Calu3 (cell line): ENCODE measurements around the gene STK17B. TPM values are rescaled to one million over a fixed set of nuclear protein-coding genes. Genes with fewer than 3 reads are reported as not detected.

Source experiments
- BruUV-seq: library from RNA; stranded (reverse); fragments of 400-500 nt; replicated peaks from 2 replicates; lab custom pipeline; 2021; lab: Mats Ljungman, UMichigan
- CTCF ChIA-PET: fragments of 300-600 bp; sonication (Branson Sonifier 250); formaldehyde crosslinking; loops from one replicate; lab custom pipeline; 2022; ENCODE audit warnings: antibody characterized with exemption; lab: Charles Lee
- DNase-seq: peaks from one replicate; pipeline ENCODE4 v3.0.0; 2022
- H3K27ac Mint-ChIP-seq: one replicate; pipeline ENCODE4 v1.8.0; 2022; ENCODE audit warnings: mixed read lengths; ENCODE audit not compliant: unreplicated experiment
- H3K27me3 Mint-ChIP-seq: one replicate; pipeline ENCODE4 v1.8.0; 2022; ENCODE audit warnings: mixed read lengths; ENCODE audit not compliant: unreplicated experiment
- H3K36me3 Mint-ChIP-seq: one replicate; pipeline ENCODE4 v1.8.0; 2022; ENCODE audit warnings: mild to moderate bottlenecking, moderate library complexity, mixed read lengths; ENCODE audit not compliant: insufficient read depth, unreplicated experiment
- H3K4me1 Mint-ChIP-seq: one replicate; pipeline ENCODE4 v1.8.0; 2022; ENCODE audit warnings: mild to moderate bottlenecking, low read depth, mixed read lengths; ENCODE audit not compliant: unreplicated experiment
- H3K4me3 Mint-ChIP-seq: one replicate; pipeline ENCODE4 v1.8.0; 2022; ENCODE audit warnings: mild to moderate bottlenecking, low read depth, moderate library complexity, mixed read lengths; ENCODE audit not compliant: unreplicated experiment
- H3K9me3 Mint-ChIP-seq: one replicate; pipeline ENCODE4 v1.8.0; 2022; ENCODE audit warnings: low read depth, mixed read lengths; ENCODE audit not compliant: unreplicated experiment
- CTCF ChIP-seq: fragments of 200-600 bp; IDR thresholded peaks from one replicate; pipeline ENCODE4 v1.8.0; 2022; ENCODE audit warnings: antibody characterized with exemption; ENCODE audit not compliant: unreplicated experiment
- intact Hi-C: fragments of 100-400 bp; cut with micrococcal nuclease; formaldehyde crosslinking; loops from one replicate; pipeline ENCODE4 v1.10.0; 2022; ENCODE audit not compliant: unreplicated experiment
- total RNA-seq: library from RNA; stranded (reverse); gene quantifications from 2 replicates; pipeline ENCODE4 v1.2.3, GENCODE V29; 2022

The STK17B gene
- total RNA-seq, 1 experiment from 2014 or later: 38.5 TPM

- H3K4me1 Mint-ChIP-seq: no peaks in the 10 kb centered on the region
- no peak for TF ChIP-seq CTCF
- H3K27me3 Mint-ChIP-seq: no peaks in the 10 kb centered on the region
- CTCF ChIA-PET: no interaction called here
- H3K36me3 Mint-ChIP-seq: no peaks in the 10 kb centered on the region
- intact Hi-C loops: no loop called here
- no peak overlapping the region for H3K4me3 Mint-ChIP-seq
- DNase-seq: no peak
- H3K27ac Mint-ChIP-seq: no peak overlapping the region
- BruUV-seq: no TSS peak
- H3K9me3 Mint-ChIP-seq: no peaks in the 10 kb centered on the region
Measured at GRCh38 chr2:196217116-196217515, 45.7 kb upstream of the STK17B start.

- CTCF ChIA-PET: no interaction called here
- Mint-ChIP-seq H3K4me1 (no peaks in the 10 kb centered on the region), H3K27me3 (no peaks in the 10 kb centered on the region), H3K4me3 (no peak overlapping the region), H3K36me3 (no peaks in the 10 kb centered on the region), H3K27ac (no peak overlapping the region), H3K9me3 (no peaks in the 10 kb centered on the region)
- BruUV-seq: no TSS peak
- intact Hi-C loops: no loop called here
- no peak for TF ChIP-seq CTCF
- DNase-seq: no peak
Measured at GRCh38 chr2:196215376-196215775, 44.0 kb upstream of the STK17B start.

GRCh38 chr2:196214156-196214555 is 42.8 kb upstream of the STK17B start:
- TF ChIP-seq CTCF: no peak
- Mint-ChIP-seq H3K9me3 (no peaks in the 10 kb centered on the region), H3K27me3 (no peaks in the 10 kb centered on the region), H3K36me3 (no peaks in the 10 kb centered on the region), H3K27ac (no peak overlapping the region), H3K4me3 (no peak overlapping the region), H3K4me1 (peaks cover 6% of the 10 kb centered on the region)
- no TSS peak for BruUV-seq
- intact Hi-C loops: no loop called here
- no peak for DNase-seq
- CTCF ChIA-PET: no interaction called here

GRCh38 chr2:196213252-196213980 is 42.0 kb upstream of the STK17B start:
- Mint-ChIP-seq H3K9me3 (no peaks in the 10 kb centered on the region), H3K4me3 (no peak overlapping the region), H3K36me3 (peaks cover 4% of the 10 kb centered on the region), H3K27ac (no peak overlapping the region), H3K4me1 (peaks cover 13% of the 10 kb centered on the region), H3K27me3 (no peaks in the 10 kb centered on the region)
- no peak for TF ChIP-seq CTCF
- CTCF ChIA-PET: no interaction called here
- intact Hi-C loops: no loop called here
- BruUV-seq: no TSS peak
- no peak for DNase-seq
